Measurements from ENCODE around the gene CDK4.

CDK4 gene

DNA sequence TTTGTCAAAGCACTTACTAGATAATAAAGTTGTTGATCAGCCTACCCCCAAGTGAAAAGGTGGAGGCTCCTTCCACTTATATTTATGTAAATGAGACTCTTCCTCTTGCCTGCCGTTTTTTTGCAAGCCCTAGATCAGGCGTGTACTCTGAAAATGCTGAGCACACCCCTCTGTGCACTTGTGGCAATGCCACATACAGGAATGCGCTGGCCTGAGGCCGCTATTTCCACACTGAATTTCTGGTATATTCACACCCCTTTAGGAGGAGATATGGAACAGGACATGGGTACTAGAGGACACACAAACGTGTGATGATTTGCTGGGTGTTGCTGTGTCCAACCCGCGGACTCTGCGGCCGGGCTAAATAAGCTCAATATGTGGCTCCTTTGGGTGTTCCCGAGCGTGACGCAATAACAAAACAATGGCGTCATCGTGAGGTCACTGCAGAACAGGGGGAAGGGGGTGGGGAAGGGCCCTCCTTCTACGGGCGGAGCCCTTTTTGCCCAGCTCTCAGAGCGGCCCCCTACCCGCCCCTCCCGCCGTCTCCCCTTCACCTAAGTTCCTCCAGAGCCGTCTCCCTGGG lies 7.8 kb downstream of the CDK4 start:
- Histone ChIP-seq H3K9me3 (ENCODE audit: control insufficient read depth, insufficient read depth, low read length) (no peaks in the 10 kb centered on the region), H3K27ac (ENCODE audit: low read depth, low read length) (peak overlapping the region; percentile 99), H3K4me3 (ENCODE audit: low read depth, low read length) (peak overlapping the region; percentile 92), H3K36me3 (ENCODE audit: control insufficient read depth, insufficient read depth, low read length) (peaks cover 30% of the 10 kb centered on the region), H3K4me1 (ENCODE audit: control insufficient read depth, insufficient read depth, low read length) (peaks cover 5% of the 10 kb centered on the region; the same call in 1 of the 2 replicates), H3K27me3 (ENCODE audit: control insufficient read depth, insufficient read depth, low read length) (peaks cover 35% of the 10 kb centered on the region), H3K9ac (ENCODE audit: low read depth, low read length) (peak overlapping the region; percentile 93; the same call in 1 of the 2 replicates)

DNA sequence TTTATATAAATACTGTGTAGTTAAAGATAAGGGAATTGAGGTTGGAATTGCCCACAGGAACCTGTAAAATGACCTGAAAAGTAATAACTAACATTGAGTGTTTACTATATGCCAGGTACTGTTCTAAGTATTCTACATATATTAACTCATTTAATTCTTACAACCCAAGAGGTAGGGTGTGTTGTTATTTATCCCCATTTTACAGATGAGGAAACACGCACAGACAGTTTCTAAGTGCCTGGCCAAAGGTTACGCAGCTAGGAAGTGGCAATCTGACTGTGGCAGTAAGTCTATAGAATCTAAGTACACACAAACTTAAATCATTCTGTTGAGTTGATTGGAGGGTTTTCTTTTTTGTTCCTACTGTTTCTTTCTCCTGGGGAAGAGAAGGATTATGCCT lies 8.3 kb downstream of the CDK4 start:
- peaks cover 8% of the 10 kb centered on the region; the same call in 1 of the 2 replicates for H3K4me1 ChIP-seq (ENCODE audit: control insufficient read depth, insufficient read depth, low read length)
- peaks cover 25% of the 10 kb centered on the region for H3K36me3 ChIP-seq (ENCODE audit: control insufficient read depth, insufficient read depth, low read length)
- peaks cover 40% of the 10 kb centered on the region for H3K27me3 ChIP-seq (ENCODE audit: control insufficient read depth, insufficient read depth, low read length)
- H3K9ac ChIP-seq (ENCODE audit: low read depth, low read length): no peak overlapping the region
- H3K27ac ChIP-seq (ENCODE audit: low read depth, low read length): no peak overlapping the region
- no peaks in the 10 kb centered on the region for H3K9me3 ChIP-seq (ENCODE audit: control insufficient read depth, insufficient read depth, low read length)
- no peak overlapping the region for H3K4me3 ChIP-seq (ENCODE audit: low read depth, low read length)

DNA sequence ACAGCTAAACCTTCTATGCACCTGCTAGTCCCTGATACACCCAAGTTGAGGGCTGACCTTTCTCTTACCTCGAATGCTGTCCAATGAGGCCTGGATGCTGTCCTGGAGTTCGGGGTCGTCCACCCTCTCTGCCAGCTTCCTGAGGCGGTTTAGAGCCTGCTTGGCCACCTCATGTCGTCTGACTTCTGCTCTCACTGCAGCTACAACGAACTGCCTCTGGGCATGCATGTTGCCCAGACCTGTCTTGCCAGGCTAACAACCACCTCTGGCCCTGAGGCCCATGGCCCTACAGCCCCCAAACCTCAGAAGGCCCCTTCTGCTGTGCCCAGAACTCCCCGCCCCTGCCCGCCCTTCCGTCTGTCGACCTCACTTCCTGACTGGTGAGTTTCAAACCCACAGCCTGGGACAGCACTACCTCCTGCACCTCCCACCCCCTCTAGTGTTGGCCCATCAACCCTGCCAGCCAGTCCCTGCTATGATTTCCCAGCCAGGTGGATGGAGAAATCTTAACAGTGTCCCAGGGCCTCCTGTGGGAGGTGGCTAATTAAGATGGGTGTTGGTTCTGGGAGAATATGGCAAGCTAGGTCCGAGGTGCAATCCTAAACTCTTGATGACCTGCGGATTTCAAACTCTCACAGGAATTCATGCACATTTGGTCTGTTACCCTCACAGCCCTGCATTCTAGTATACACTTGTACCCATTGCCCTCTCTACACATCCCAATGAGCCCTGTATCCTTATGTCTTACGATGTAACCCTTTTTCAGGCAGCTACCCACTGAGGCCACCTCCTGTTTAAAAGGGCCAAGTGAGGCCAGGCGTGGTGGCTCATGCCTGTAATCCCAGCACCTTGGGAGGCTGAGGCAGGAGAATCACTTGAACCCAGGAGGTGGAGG lies 10.0 kb downstream of the CDK4 start:
- H3K27ac ChIP-seq (ENCODE audit: low read depth, low read length): no peak overlapping the region
- peaks cover 11% of the 10 kb centered on the region for H3K36me3 ChIP-seq (ENCODE audit: control insufficient read depth, insufficient read depth, low read length)
- H3K4me3 ChIP-seq (ENCODE audit: low read depth, low read length): no peak overlapping the region
- H3K9me3 ChIP-seq (ENCODE audit: control insufficient read depth, insufficient read depth, low read length): no peaks in the 10 kb centered on the region
- no peak overlapping the region for H3K9ac ChIP-seq (ENCODE audit: low read depth, low read length)
- peaks cover 8% of the 10 kb centered on the region; the same call in 1 of the 2 replicates for H3K4me1 ChIP-seq (ENCODE audit: control insufficient read depth, insufficient read depth, low read length)
- H3K27me3 ChIP-seq (ENCODE audit: control insufficient read depth, insufficient read depth, low read length): peaks cover 56% of the 10 kb centered on the region

DNA sequence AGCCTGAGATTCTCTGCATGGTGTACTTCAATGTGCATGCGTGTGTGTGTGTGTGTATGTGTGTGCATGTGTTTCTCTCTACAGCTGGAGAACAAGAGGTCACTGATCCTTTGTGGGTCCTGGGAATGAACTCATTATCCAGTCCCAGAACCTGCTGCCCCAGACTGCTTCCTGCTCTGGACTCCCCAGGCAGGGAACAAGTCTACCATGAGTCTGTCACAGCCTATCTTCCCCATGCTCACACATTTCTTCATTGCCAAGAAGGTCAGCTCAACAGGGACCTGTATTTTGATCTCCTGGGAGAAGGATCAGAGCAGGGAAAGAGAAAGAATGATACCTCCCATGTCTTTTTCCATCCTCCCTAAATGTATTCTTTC lies 10.7 kb downstream of the CDK4 start:
- Histone ChIP-seq H3K4me3 (ENCODE audit: low read depth, low read length) (no peak overlapping the region), H3K27ac (ENCODE audit: low read depth, low read length) (no peak overlapping the region), H3K36me3 (ENCODE audit: control insufficient read depth, insufficient read depth, low read length) (peaks cover 4% of the 10 kb centered on the region), H3K9me3 (ENCODE audit: control insufficient read depth, insufficient read depth, low read length) (no peaks in the 10 kb centered on the region), H3K4me1 (ENCODE audit: control insufficient read depth, insufficient read depth, low read length) (peaks cover 13% of the 10 kb centered on the region), H3K9ac (ENCODE audit: low read depth, low read length) (no peak overlapping the region), H3K27me3 (ENCODE audit: control insufficient read depth, insufficient read depth, low read length) (peaks cover 62% of the 10 kb centered on the region)

DNA sequence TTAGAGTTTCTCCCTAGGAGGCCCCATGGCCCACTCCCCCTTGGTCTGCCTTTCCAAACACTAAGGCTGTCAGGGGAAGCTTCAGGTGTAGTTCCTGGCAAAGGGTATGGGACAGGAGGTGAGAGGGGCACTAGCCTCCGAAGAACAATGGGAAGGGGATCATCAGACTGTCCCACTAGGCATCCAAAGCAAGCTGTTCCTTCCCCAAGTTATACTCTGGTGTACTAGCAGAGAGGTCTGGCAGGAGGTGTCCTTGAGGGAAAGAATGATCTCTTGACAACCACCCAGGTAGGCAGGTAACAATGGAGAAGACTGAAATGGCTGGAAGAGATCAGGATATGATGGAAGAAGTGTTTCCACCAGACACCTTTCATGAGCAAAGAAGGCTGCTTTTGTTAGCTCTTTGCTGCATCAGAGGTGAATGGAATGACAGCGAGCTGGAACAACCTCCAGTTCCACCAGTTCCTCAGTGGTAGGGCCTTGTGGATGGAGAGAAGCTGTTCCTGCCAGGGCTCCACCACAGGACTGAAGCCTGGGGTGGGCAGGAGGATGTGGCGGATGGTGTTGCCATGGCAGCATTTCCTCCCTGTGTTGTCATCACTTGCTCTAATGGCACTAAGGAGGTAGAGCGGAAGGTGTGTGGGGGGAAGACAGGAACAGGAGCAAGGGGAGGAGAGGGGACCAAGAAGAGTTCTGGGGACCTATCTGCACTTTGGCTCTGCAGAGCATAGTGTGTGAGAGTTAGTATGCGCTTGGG lies 11.3 kb downstream of the CDK4 start:
- Histone ChIP-seq H3K4me1 (ENCODE audit: control insufficient read depth, insufficient read depth, low read length) (peaks cover 13% of the 10 kb centered on the region), H3K27me3 (ENCODE audit: control insufficient read depth, insufficient read depth, low read length) (peaks cover 68% of the 10 kb centered on the region), H3K27ac (ENCODE audit: low read depth, low read length) (no peak overlapping the region), H3K4me3 (ENCODE audit: low read depth, low read length) (no peak overlapping the region), H3K9ac (ENCODE audit: low read depth, low read length) (no peak overlapping the region), H3K9me3 (ENCODE audit: control insufficient read depth, insufficient read depth, low read length) (no peaks in the 10 kb centered on the region), H3K36me3 (ENCODE audit: control insufficient read depth, insufficient read depth, low read length) (no peaks in the 10 kb centered on the region)

DNA sequence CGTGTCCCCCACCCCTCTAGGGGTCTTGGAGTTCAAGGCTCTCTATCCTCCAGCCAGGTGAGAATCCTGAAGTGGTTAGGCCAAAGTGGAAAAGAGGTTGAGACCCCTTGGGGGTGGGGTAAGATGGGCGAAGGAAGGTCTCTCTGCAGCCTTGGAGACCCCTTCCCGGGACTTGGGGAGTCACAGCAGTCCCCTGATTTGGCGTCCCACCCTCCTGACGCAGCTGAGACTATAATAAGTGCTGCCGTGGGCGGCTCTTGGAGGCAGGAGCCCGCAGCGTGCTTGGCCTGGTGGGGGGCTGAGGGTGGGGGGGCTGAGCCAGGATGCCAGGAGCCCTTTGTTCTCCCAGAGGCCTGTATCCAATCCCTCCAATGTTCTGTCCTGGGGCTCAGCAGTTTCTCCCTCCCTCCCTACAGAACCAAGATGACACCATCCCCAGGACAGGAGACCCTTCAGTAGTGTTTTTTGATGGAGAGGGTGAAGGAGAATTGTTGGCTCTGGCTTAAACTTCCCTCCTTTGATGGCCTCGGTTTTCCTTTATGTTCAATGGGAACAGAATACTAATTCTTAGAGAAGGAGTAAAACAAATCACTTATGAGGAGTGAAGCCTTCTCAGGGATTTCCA lies 12.1 kb downstream of the CDK4 start:
- Histone ChIP-seq H3K9ac (ENCODE audit: low read depth, low read length) (no peak overlapping the region), H3K36me3 (ENCODE audit: control insufficient read depth, insufficient read depth, low read length) (no peaks in the 10 kb centered on the region), H3K27ac (ENCODE audit: low read depth, low read length) (no peak overlapping the region), H3K9me3 (ENCODE audit: control insufficient read depth, insufficient read depth, low read length) (no peaks in the 10 kb centered on the region), H3K4me1 (ENCODE audit: control insufficient read depth, insufficient read depth, low read length) (peaks cover 17% of the 10 kb centered on the region), H3K4me3 (ENCODE audit: low read depth, low read length) (no peak overlapping the region), H3K27me3 (ENCODE audit: control insufficient read depth, insufficient read depth, low read length) (peaks cover 76% of the 10 kb centered on the region)

DNA sequence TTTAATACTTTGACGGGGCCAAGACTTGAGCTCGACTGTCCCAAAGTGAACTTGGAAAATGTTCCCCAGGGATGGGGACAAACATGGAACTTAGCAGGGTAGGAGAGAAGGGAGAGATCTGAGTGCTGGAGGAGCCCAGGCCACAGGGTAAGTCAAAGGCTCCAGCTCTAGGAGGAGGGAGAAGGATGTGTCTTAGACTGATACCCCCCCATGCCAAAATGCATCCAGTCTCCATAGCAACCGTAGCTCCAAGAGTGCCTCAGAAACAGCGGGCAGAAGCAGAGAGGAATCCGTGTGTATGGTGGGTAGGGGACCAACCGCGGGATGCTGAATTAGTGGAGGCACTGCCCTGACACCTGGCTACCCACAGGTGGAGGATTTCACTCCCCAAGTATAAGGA lies 12.7 kb downstream of the CDK4 start:
- no peak overlapping the region for H3K9ac ChIP-seq (ENCODE audit: low read depth, low read length)
- no peaks in the 10 kb centered on the region for H3K9me3 ChIP-seq (ENCODE audit: control insufficient read depth, insufficient read depth, low read length)
- no peak overlapping the region for H3K4me3 ChIP-seq (ENCODE audit: low read depth, low read length)
- H3K36me3 ChIP-seq (ENCODE audit: control insufficient read depth, insufficient read depth, low read length): no peaks in the 10 kb centered on the region
- no peak overlapping the region for H3K27ac ChIP-seq (ENCODE audit: low read depth, low read length)
- peaks cover 17% of the 10 kb centered on the region for H3K4me1 ChIP-seq (ENCODE audit: control insufficient read depth, insufficient read depth, low read length)
- peaks cover 83% of the 10 kb centered on the region for H3K27me3 ChIP-seq (ENCODE audit: control insufficient read depth, insufficient read depth, low read length)

DNA sequence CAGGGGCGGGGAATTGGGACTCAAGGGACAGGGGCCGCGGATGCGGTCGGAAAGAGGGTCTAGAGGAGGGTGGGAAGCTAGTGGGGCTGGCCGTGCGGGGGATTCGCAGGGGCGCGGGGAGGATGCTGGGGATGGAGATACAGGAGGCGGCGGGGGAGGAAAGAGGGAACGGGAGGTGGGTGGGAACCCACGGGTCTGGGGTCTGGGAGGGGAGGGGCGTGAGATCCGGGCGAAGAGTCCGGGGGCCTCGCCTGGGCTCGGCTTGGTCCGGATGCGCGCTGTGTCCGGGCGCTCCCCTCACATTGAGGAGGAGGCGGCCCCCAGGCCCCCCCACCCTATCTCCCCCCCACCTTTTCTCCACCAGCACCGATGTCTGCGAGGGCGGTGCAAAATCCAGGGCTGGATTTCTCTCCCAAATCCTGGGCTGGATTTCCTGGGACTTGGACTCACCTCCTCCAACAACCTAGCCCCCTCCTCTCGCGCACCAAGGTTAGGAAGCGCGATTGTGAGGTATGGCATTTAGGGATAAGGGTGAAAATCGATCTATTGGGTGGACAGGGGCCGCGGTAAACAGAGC lies 13.4 kb downstream of the CDK4 start, which contains the start of gene AGAP2:
Gene AGAP2, minus strand, starts transcription at position 82 of the 577 bp plus-strand sequence. CDS start 496 bp downstream, outside the sequence.
- H3K4me3 ChIP-seq (ENCODE audit: low read depth, low read length): peak within 1 kb of the TSS; percentile 54
- H3K9ac ChIP-seq (ENCODE audit: low read depth, low read length): no peak within 1 kb of the TSS

DNA sequence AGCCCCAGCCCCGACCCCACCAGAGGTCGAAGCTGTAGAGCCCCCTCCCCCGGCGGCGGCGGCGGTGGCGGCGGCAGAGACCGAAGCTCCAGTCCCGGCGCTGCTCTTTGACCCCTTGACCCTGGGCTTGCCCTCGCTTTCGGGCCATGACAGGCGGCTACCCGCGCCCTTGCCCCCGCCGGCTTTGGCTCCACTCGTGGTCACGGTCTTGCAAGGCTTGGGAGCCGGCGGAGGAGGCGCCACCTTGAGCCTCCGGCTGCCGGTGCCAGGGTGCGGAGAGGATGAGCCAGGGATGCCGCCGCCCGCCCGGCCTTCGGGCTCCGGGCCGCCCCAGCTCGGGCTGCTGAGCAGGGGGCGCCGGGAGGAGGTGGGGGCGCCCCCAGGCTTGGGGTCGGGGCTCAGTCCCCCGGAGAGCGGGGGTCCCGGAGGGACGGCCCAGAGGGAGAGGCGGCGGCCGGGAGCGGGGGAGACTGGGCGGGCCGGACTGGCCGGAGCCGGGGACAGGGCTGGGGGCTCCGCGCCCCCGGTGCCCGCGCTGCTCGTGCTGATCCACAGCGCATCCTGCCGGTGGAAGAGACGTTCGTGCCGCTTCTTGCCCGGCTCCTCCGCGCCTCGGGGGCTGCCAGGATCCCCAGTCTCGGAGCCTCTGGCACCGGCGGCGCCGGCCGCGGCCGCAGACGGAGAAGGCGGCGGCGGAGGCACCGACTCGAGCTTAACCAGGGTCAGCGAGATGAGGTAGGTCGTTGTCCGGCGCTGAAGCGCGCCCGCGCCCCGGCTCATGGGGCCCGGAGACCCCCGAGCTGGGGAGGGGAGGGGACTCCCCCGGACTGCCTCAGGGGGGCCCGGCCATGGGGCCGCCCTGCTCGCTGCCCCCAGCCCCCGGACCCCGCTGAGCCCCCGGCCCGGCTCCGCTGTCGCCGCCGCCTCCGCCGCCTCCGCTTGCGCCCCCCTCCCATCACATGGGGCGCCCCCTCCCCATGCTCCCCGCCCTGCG lies 14.3 kb downstream of the CDK4 start:
- peaks cover 98% of the 10 kb centered on the region for H3K27me3 ChIP-seq (ENCODE audit: control insufficient read depth, insufficient read depth, low read length)
- H3K4me3 ChIP-seq (ENCODE audit: low read depth, low read length): peak overlapping the region; percentile 47
- H3K9me3 ChIP-seq (ENCODE audit: control insufficient read depth, insufficient read depth, low read length): no peaks in the 10 kb centered on the region
- H3K9ac ChIP-seq (ENCODE audit: low read depth, low read length): no peak overlapping the region
- H3K27ac ChIP-seq (ENCODE audit: low read depth, low read length): no peak overlapping the region
- peaks cover 17% of the 10 kb centered on the region for H3K4me1 ChIP-seq (ENCODE audit: control insufficient read depth, insufficient read depth, low read length)
- H3K36me3 ChIP-seq (ENCODE audit: control insufficient read depth, insufficient read depth, low read length): no peaks in the 10 kb centered on the region

More for the DNA sequence above, 13.4 kb downstream of the CDK4 start, which contains the start of gene AGAP2:
- Histone ChIP-seq H3K27me3 (ENCODE audit: control insufficient read depth, insufficient read depth, low read length) (peaks cover 89% of the 10 kb centered on the region), H3K27ac (ENCODE audit: low read depth, low read length) (no peak within 1 kb of the TSS), H3K9me3 (ENCODE audit: control insufficient read depth, insufficient read depth, low read length) (no peaks in the 10 kb centered on the region), H3K36me3 (ENCODE audit: control insufficient read depth, insufficient read depth, low read length) (no peaks in the 10 kb centered on the region), H3K4me1 (ENCODE audit: control insufficient read depth, insufficient read depth, low read length) (peaks cover 17% of the 10 kb centered on the region)

Data from HUES48 (cell line).